HT1080 (cell line): ENCODE data around the gene TRUB2. TPM values are rescaled to one million over a fixed set of nuclear protein-coding genes. Genes with fewer than 3 reads are reported as not detected.

Source experiments
- DNase-seq: peaks from one replicate; pipeline ENCODE4 v3.0.0-alpha.2; 2015; ENCODE audit warnings: low read depth
- polyA plus RNA-seq, 2 experiments: library from polyadenylated mRNA; depleted of rRNA; stranded (reverse); fragments of >200 nt; gene quantifications; 2 replicates each; pipeline ENCODE4 v1.2.3, GENCODE V29; 2015
- total RNA-seq: library from RNA; depleted of rRNA; stranded (reverse); fragments of >200 nt; shearing (Covaris generic); gene quantifications from 2 replicates; pipeline ENCODE4 v1.2.3, GENCODE V29; 2014; rRNA removed

The TRUB2 gene, protein sequence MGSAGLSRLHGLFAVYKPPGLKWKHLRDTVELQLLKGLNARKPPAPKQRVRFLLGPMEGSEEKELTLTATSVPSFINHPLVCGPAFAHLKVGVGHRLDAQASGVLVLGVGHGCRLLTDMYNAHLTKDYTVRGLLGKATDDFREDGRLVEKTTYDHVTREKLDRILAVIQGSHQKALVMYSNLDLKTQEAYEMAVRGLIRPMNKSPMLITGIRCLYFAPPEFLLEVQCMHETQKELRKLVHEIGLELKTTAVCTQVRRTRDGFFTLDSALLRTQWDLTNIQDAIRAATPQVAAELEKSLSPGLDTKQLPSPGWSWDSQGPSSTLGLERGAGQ
- 86.2 and 88.7 TPM in 2 replicates for total RNA-seq
- 19.4 and 20.1 TPM in 2 replicates for polyA plus RNA-seq (2015; cell fraction: cytosol; rRNA removed)
- 26.3 and 28.5 TPM in 2 replicates for polyA plus RNA-seq (2015; cell fraction: nucleus; rRNA removed)

GRCh38 chr9:128322404-128323211, at the start of gene TRUB2, which contains the start of gene COQ4:
TRUB2 (minus strand) TSS chr9:128322447; CDS start chr9:128322408, 39 bp downstream.
COQ4 (plus strand) TSS chr9:128322839; CDS start chr9:128322859, 20 bp downstream.
- DNase-seq = peak; percentile 91

GRCh38 chr9:128371630-128372117, 49.4 kb upstream of the TRUB2 start:
- DNase-seq = no peak

- peak; percentile 98 for DNase-seq
These were observed 48.7 kb upstream of the TRUB2 start, which contains the start of gene URM1 for GRCh38 chr9:128370752-128371629. URM1 (plus strand) TSS chr9:128371374; CDS start chr9:128371381, 7 bp downstream.

DNA sequence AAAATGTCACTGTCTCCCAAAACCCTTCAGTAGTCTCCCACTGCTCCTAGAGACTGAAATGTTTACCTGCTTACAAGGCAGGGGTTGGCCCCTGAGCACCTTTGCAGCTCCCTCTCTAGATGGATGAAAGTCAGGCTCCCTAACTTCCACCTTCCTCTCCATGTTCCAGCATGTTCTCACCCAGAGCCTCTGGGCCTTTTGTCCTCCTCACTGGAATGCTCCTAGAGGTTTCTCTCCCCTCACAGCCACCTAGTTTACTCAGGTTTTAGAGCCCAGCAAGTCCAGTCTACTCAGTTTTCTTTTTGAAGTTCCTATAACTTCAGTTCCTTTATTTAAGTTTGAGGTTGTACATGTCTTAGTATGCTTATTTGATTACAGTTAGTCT, 48.1 kb upstream of the TRUB2 start:
- DNase-seq = no peak

DNA sequence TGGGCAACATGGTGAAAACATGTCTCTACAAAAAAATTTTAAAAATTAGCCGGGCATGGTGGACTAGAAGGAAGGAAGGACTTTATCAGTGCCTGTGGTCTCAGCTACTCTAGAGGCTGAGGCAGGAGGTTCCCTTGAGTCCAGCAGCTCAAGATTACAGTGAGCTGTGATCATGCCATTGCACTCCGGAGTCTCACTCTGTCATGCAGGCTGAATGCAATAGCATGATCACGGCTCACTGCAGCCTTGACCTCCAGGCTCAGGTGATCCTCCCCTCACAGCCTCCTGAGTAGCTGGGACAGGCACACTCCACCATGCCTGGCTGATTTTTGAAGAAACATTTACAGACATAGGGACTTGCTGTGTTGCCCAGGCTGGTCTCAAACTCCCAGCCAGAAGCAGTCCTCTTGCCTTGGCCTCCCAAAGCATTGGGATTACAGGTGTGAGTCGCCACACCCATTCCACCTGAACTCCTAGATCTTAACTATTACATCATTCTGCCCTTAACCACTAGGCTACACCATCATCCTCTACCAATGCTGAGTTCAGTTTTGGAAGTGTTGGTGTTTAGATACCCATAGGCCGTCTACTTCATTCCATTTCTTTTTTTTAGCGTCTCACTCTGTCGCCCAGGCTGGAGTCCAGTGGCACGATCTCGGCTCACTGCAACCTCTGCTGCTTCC, 46.9 kb upstream of the TRUB2 start:
- DNase-seq = no peak

DNA sequence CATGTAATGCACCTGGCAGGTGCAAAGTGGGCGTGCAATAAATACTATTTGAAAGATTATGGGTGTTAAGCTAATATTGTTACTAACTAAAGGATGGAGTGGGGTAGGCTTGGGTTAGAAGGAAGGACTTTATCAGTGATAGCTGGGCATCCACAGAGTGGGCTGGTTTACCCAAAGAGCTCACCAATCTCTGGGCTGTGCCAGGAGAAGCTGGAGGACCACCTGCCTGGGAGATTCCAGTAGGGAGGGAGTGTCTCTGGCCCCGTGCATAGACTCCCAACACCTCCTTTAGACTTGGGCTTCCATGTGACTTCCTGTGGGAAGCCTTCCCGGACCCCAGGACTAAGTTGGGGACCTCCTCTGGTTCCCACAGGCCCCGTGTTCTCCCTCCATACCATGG, 43.3 kb upstream of the TRUB2 start:
- DNase-seq = no peak

DNA sequence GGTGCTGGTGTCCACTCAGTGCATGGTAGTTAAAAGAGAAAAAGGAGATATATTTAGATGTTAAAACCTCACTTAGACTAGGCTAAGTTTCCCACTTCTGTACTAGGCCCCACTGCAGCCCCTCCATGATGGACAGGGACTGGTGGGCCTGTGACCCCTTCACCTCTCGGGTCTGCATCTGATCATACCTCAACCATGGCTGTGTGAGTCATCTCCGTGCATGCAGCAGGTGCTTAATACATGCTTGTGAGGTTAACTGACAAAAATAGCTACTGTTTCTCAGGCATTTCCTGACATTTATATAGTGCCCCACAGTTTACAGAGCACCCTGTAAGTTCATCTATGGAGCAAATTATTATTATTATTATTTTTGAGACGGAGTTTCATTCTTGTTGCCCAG, 40.5 kb upstream of the TRUB2 start:
- no peak for DNase-seq

GRCh38 chr9:128361986-128362646, 39.9 kb upstream of the TRUB2 start:
- DNase-seq = peak; percentile 82

DNA sequence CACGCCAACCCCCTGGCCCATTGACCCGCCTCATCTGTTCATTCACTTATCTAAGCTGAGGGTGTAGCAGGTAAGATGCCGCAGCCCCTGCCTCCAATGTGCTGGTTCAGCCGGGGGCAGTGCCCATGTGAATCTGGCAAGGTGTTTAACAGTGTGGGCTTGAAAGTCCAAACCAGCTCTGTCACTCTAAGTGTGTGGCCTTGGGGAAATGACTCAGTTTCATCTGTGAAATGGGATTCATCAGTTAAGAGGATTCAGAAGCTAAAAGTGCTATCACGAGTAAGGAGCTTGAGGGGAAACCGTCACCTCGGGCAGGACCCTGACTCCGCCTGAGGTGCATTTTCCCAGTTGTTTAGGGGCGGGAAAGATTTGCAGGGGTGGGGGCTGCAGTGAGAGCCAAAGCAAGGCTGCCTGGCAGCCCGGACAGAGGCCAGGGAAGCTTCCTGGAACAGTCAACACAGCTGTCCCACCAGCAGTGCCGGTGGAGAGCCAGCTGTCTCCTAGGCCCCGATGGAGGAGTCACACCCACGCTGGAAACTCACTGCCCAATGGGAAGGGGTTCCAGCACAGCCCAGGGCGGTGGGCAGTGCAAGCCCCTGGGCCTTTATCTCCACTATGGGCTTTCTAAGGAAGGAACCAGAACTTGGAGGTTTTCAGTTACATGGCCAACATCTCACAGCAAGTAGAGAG, 39.2 kb upstream of the TRUB2 start:
- DNase-seq = no peak

GRCh38 chr9:128360826-128361225, 38.6 kb upstream of the TRUB2 start:
- DNase-seq = no peak

GRCh38 chr9:128358861-128359260, 36.6 kb upstream of the TRUB2 start:
- no peak for DNase-seq

DNA sequence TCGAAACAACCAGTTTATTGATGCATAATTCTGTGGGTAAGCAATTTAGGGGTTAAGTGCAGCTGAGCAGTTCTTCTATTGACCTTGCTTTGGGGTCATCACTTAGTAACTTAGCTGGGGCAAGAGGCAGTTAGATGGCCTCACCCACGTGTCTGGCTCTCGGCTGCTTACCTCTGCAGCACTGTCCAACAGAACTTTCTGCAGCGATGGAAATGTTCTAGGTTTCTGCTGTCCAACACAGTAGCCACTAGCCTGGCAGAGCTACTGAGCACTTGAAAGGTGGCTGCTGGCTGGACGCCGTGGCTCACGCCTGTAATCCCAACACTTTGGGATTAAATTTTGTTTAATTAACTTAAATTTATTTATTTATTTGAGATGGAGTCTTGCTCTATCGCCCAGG, 35.8 kb upstream of the TRUB2 start:
- DNase-seq = no peak

- DNase-seq = no peak
These were observed 33.2 kb upstream of the TRUB2 start for GRCh38 chr9:128355451-128355850.

DNA sequence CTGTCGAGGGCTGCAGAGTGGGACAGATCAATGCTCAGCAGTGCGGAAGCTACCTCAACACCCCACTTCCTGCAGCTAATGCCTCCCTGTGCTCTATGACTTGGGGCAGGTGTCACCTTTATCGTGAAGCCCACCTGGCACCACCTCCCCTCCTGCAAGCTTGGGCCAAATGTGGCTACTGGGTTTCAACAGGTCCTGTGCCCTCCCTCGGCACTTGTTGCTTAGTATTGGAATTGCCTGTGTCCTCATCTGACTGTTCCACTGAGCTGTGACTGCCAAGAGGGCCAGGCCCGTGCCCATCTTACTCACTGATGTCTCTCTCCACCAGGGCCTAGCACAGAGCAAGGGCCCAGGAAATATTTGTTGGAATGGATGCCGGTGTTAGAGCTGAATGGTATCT, 27.5 kb upstream of the TRUB2 start:
- no peak for DNase-seq

- DNase-seq = no peak
These were observed 26.9 kb upstream of the TRUB2 start for GRCh38 chr9:128349125-128349524.

- DNase-seq = no peak
These were observed 22.8 kb upstream of the TRUB2 start for GRCh38 chr9:128344931-128345605.

GRCh38 chr9:128343855-128344254, 21.6 kb upstream of the TRUB2 start:
- no peak for DNase-seq

GRCh38 chr9:128342971-128343680, 20.9 kb upstream of the TRUB2 start:
- no peak for DNase-seq
